Measurements from ENCODE around the gene ZCCHC14. TPM values are rescaled to one million over a fixed set of nuclear protein-coding genes. Genes with fewer than 3 reads are reported as not detected.
A peak's percentile ranks its signal among the peaks of the same experiment; 100 is the strongest.
"Not testable (repeated sequence)": the region's sequence is repeated elsewhere in the genome, so short reads cannot be mapped to it uniquely, and the experiment has no call there.

Gene ZCCHC14
- total and polyA plus RNA-seq, 5 donors, result 11.1 to 29.4 (median 22.8) TPM

- 48% methylated on average over 4 of the region's 4 CpGs for WGBS
- no peak for ATAC-seq
Observed at GRCh38 chr16:87380881-87381280, 111.9 kb downstream of the ZCCHC14 start.

GRCh38 chr16:87380403-87380802 lies 112.4 kb downstream of the ZCCHC14 start:
- Histone ChIP-seq H3K27ac (ENCODE audit: low read length) (peak overlapping the region; percentile 51), H3K4me1 (ENCODE audit: control insufficient read depth, insufficient read depth, low read length) (peaks cover 16% of the 10 kb centered on the region), H3K9me3 (ENCODE audit: control insufficient read depth, low read length) (no peaks in the 10 kb centered on the region), H3K4me3 (ENCODE audit: low read length) (no peak overlapping the region), H3K27me3 (ENCODE audit: control insufficient read depth, insufficient read depth) (no peaks in the 10 kb centered on the region)
- no peak for DNase-seq
- intact Hi-C loops (cut with DNase I), result loop anchor here in 3 of 4 donors (5.0 kb wide), 2 partner anchors 53 to 58 kb away; no protein-coding TSS in a partner anchor
- 81% methylated on average over 10 of the region's 10 CpGs for WGBS
- ATAC-seq, result no peak

More at GRCh38 chr16:87380881-87381280, 111.9 kb downstream of the ZCCHC14 start:
- no peak for DNase-seq
- Histone ChIP-seq H3K27ac (ENCODE audit: low read length) (peak overlapping the region; percentile 47), H3K9me3 (ENCODE audit: control insufficient read depth, low read length) (no peaks in the 10 kb centered on the region), H3K4me1 (ENCODE audit: control insufficient read depth, insufficient read depth, low read length) (peaks cover 16% of the 10 kb centered on the region), H3K4me3 (ENCODE audit: low read length) (peak overlapping the region; percentile 73), H3K27me3 (ENCODE audit: control insufficient read depth, insufficient read depth) (no peaks in the 10 kb centered on the region)
- intact Hi-C loops (cut with DNase I), result loop anchor here in 3 of 4 donors (5.0 kb wide), 2 partner anchors 54 to 59 kb away; no protein-coding TSS in a partner anchor

GRCh38 chr16:87379312-87379752 lies 113.5 kb downstream of the ZCCHC14 start:
- H3K9me3 ChIP-seq (ENCODE audit: control insufficient read depth, low read length); DNase-seq; ATAC-seq; H3K27ac ChIP-seq (ENCODE audit: low read length); H3K27me3 ChIP-seq (ENCODE audit: control insufficient read depth, insufficient read depth); H3K4me3 ChIP-seq (ENCODE audit: low read length): not testable (repeated sequence)
- intact Hi-C loops (cut with DNase I), result loop anchor here in 1 of 4 donors (10.0 kb wide), 1 partner anchor 55 kb away; no protein-coding TSS in a partner anchor
- H3K4me1 ChIP-seq (ENCODE audit: control insufficient read depth, insufficient read depth, low read length), result peaks cover 16% of the 10 kb centered on the region
- 90% methylated on average over 3 of the region's 3 CpGs for WGBS

- no peak for DNase-seq
- peak overlapping the region; percentile 15 for H3K27ac ChIP-seq (ENCODE audit: low read length)
- H3K4me1 ChIP-seq (ENCODE audit: control insufficient read depth, insufficient read depth, low read length), result peaks cover 16% of the 10 kb centered on the region
- no peaks in the 10 kb centered on the region for H3K27me3 ChIP-seq (ENCODE audit: control insufficient read depth, insufficient read depth)
- H3K4me3 ChIP-seq (ENCODE audit: low read length), result no peak overlapping the region
- WGBS, result 89% methylated on average over 6 of the region's 6 CpGs
- intact Hi-C loops (cut with DNase I), result loop anchor here in 1 of 4 donors (10.0 kb wide), 1 partner anchor 52 kb away; no protein-coding TSS in a partner anchor
- no peak for ATAC-seq
- no peaks in the 10 kb centered on the region for H3K9me3 ChIP-seq (ENCODE audit: control insufficient read depth, low read length)
Observed at GRCh38 chr16:87376660-87377059, 116.2 kb downstream of the ZCCHC14 start.

- Histone ChIP-seq H3K9me3 (ENCODE audit: control insufficient read depth, low read length) (no peaks in the 10 kb centered on the region), H3K27me3 (ENCODE audit: control insufficient read depth, insufficient read depth) (no peaks in the 10 kb centered on the region), H3K4me1 (ENCODE audit: control insufficient read depth, insufficient read depth, low read length) (peaks cover 9% of the 10 kb centered on the region), H3K27ac (ENCODE audit: low read length) (peak overlapping the region; percentile 81), H3K4me3 (ENCODE audit: low read length) (no peak overlapping the region)
- intact Hi-C loops (cut with DNase I), result loop anchor here in 1 of 4 donors (10.0 kb wide), 1 partner anchor 51 kb away; no protein-coding TSS in a partner anchor
- ATAC-seq (peak; percentile 55 to 78), DNase-seq (no peak)
- WGBS, result 72% methylated on average over 9 of the region's 9 CpGs
Observed at GRCh38 chr16:87375426-87376135, 117.2 kb downstream of the ZCCHC14 start.

GRCh38 chr16:87374313-87374712 lies 118.5 kb downstream of the ZCCHC14 start:
- Histone ChIP-seq H3K9me3 (ENCODE audit: control insufficient read depth, low read length) (no peaks in the 10 kb centered on the region), H3K4me1 (ENCODE audit: control insufficient read depth, insufficient read depth, low read length) (peaks cover 12% of the 10 kb centered on the region), H3K27ac (ENCODE audit: low read length) (peak overlapping the region; percentile 23), H3K27me3 (ENCODE audit: control insufficient read depth, insufficient read depth) (no peaks in the 10 kb centered on the region), H3K4me3 (ENCODE audit: low read length) (no peak overlapping the region)
- intact Hi-C loops (cut with DNase I), result loop anchor here in 1 of 4 donors (10.0 kb wide), 1 partner anchor 50 kb away; no protein-coding TSS in a partner anchor
- WGBS, result 94% methylated on average over 13 of the region's 13 CpGs
- ATAC-seq (no peak), DNase-seq (no peak)

GRCh38 chr16:87372305-87372704 lies 120.5 kb downstream of the ZCCHC14 start:
- WGBS, result 92% methylated on average over 4 of the region's 4 CpGs
- Histone ChIP-seq H3K27me3 (ENCODE audit: control insufficient read depth, insufficient read depth) (no peaks in the 10 kb centered on the region), H3K9me3 (ENCODE audit: control insufficient read depth, low read length) (no peaks in the 10 kb centered on the region), H3K4me1 (ENCODE audit: control insufficient read depth, insufficient read depth, low read length) (peaks cover 9% of the 10 kb centered on the region), H3K4me3 (ENCODE audit: low read length) (no peak overlapping the region), H3K27ac (ENCODE audit: low read length) (no peak overlapping the region)
- DNase-seq (no peak), ATAC-seq (no peak)
- intact Hi-C loops (cut with DNase I), result loop anchor here in 1 of 4 donors (10.0 kb wide), 1 partner anchor 48 kb away; no protein-coding TSS in a partner anchor

- H3K4me3 ChIP-seq (ENCODE audit: low read length), result no peak overlapping the region
- ATAC-seq (no peak), DNase-seq (no peak)
- no peaks in the 10 kb centered on the region for H3K9me3 ChIP-seq (ENCODE audit: control insufficient read depth, low read length)
- intact Hi-C loops (cut with DNase I), result loop anchor here in 1 of 4 donors (10.0 kb wide), 1 partner anchor 47 kb away; no protein-coding TSS in a partner anchor
- H3K27ac ChIP-seq (ENCODE audit: low read length), result no peak overlapping the region
- no peaks in the 10 kb centered on the region for H3K27me3 ChIP-seq (ENCODE audit: control insufficient read depth, insufficient read depth)
- peaks cover 8% of the 10 kb centered on the region for H3K4me1 ChIP-seq (ENCODE audit: control insufficient read depth, insufficient read depth, low read length)
- 68% methylated on average over 20 of the region's 20 CpGs for WGBS
Observed at GRCh38 chr16:87371261-87371866, 121.5 kb downstream of the ZCCHC14 start.

- DNase-seq (peak in 1 of 3 donors; percentile 62), ATAC-seq (peak; percentile 46 to 71)
- intact Hi-C loops (cut with DNase I), result loop anchor here in 2 of 4 donors (10.0 kb wide), 2 partner anchors 45 to 815 kb away; partner anchors contain the start of gene MTHFSD (in 1 of the 2)
- H3K27me3 ChIP-seq (ENCODE audit: control insufficient read depth, insufficient read depth), result no peaks in the 10 kb centered on the region
- H3K4me1 ChIP-seq (ENCODE audit: control insufficient read depth, insufficient read depth, low read length), result peaks cover 7% of the 10 kb centered on the region
- H3K9me3 ChIP-seq (ENCODE audit: control insufficient read depth, low read length), result no peaks in the 10 kb centered on the region
- no peak overlapping the region for H3K4me3 ChIP-seq (ENCODE audit: low read length)
- H3K27ac ChIP-seq (ENCODE audit: low read length), result peak overlapping the region; percentile 55
- WGBS, result 68% methylated on average over 16 of the region's 16 CpGs
Observed at GRCh38 chr16:87369796-87370719, 122.8 kb downstream of the ZCCHC14 start.

- Histone ChIP-seq H3K9me3 (ENCODE audit: control insufficient read depth, low read length) (no peaks in the 10 kb centered on the region), H3K27me3 (ENCODE audit: control insufficient read depth, insufficient read depth) (no peaks in the 10 kb centered on the region), H3K27ac (ENCODE audit: low read length) (no peak overlapping the region), H3K4me1 (ENCODE audit: control insufficient read depth, insufficient read depth, low read length) (peaks cover 7% of the 10 kb centered on the region), H3K4me3 (ENCODE audit: low read length) (no peak overlapping the region)
- DNase-seq (no peak), ATAC-seq (no peak)
- intact Hi-C loops (cut with DNase I), result loop anchor here in 1 of 4 donors (10.0 kb wide), 1 partner anchor 814 kb away; the partner anchor contains the start of gene MTHFSD
- 74% methylated on average over 14 of the region's 14 CpGs for WGBS
Observed at GRCh38 chr16:87369117-87369765, 123.6 kb downstream of the ZCCHC14 start.

Measured in right cardiac atrium (tissue), 5 donors.